HG03095 (cell line): ENCODE data around the gene FLACC1.
"Not testable (repeated sequence)": the region's sequence is repeated elsewhere in the genome, so short reads cannot be mapped to it uniquely, and the experiment has no call there.

Source experiments
- ATAC-seq: cut with Tn5 transposase; IDR thresholded peaks from one replicate; pipeline ENCODE4 v1.9.1; 2021; ENCODE audit warnings: moderate library complexity; ENCODE audit not compliant: unreplicated experiment

FLACC1 gene

DNA sequence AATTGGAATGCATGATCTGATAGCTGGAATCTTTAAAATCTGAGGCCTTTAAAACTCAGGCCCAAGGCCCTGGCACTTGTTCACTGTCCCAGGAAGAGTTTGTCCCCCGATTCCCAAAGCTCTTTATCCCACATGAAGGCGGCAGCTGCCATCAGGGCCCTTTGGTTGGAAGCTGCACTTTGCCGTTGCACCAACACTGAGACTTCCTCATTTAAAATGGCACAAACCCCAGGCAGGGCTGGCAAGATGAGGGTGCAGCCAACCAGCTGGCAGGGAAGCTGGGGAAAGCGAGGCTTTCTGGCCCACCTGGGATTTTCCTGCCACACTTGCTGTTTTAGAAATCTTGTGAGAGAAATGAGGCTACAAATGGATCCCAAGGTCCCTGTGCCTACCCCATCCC lies 6.3 kb downstream of the FLACC1 start:
- no peak for ATAC-seq

DNA sequence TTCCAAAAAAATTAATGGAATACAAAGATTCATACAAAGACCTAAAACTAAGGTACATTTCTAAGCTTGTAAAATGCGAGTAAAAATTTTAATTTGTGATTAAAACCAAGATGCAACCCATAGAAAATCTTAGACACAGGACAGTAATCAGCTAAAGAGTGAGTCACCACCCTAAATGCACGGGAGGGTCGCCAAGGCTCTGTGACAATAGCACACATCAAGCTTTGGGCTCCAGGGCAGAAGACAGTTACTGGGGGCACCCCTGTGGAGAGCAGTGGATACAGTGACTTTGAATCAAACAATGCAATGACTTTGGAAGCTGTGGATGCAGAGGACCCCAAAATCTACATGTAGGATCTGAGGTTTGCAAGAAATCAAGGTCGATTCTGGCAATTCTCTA lies 7.5 kb downstream of the FLACC1 start:
- ATAC-seq, result no peak

DNA sequence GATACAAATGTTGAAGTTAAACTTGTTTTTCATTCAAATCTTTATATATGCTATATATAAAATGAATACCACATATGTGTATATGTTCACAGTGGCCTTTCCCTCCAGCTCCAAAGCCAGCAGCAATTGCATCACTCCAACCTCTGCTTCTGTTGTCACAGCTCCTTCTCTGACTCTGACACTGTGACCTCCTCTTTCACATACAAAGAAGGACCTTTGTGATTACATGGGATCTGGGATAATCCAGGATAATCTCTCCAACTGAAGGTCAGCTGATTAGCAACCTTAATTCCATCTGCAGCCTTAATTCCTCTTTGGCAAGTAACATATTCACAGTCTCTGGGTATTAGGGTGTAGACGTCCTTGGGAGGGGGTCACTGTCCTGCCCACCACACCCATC lies 8.4 kb downstream of the FLACC1 start:
- ATAC-seq, result no peak

DNA sequence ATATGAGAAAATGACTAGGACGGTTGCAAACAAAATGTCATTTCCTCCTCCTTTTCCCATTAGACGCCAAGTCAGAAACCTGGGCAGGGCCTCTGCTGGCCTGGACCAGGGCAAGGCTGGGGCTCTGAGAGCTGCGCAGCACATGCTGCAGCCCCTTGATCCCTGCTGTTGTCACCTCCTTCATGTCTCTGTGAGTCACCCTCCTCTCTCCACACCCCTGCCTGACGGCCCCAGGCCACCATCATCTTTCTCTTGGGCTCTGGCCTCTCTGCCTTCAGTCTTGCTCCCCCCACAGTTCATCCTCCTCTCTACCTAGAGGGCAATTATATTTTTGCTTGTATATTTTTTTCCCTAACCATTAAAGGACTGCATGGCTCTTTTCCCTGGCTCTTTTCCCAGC lies 10.0 kb downstream of the FLACC1 start:
- no peak for ATAC-seq

GRCh38 chr2:201345625-201346213 lies 11.4 kb downstream of the FLACC1 start:
- no peak for ATAC-seq

DNA sequence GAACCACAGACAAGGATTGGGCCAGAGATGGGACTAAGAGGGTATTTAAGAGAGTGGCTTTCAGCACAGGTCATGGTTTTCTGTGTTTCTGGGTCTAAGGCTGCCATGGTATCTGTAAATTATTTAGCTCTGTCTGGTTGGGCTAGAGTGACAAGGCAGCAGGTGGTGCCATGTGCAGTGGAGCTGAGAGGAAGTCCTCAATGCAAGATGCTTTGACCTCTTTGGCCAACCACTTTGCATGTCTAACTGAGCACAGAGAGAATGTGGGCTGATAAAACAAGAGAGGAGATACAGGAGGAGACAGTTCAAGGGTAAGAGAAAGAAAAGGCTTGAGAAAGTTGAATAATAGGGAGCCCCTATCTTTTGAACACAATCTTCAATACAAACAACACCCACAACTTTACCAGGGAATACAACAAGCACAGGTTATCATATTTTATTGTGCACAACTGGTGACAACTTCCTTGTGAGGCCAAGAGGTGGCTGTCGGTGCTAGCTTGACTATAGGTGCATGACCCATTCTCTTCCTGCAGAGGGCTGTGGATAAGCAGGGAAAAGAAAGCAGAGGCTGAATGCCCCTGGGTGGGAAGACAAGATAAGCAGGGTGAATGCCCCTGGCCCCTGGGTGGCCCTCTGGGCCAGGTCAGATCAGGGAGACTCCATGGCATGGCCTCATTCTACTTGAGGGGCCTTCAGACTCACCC lies 12.3 kb downstream of the FLACC1 start:
- peak; percentile 81 for ATAC-seq

DNA sequence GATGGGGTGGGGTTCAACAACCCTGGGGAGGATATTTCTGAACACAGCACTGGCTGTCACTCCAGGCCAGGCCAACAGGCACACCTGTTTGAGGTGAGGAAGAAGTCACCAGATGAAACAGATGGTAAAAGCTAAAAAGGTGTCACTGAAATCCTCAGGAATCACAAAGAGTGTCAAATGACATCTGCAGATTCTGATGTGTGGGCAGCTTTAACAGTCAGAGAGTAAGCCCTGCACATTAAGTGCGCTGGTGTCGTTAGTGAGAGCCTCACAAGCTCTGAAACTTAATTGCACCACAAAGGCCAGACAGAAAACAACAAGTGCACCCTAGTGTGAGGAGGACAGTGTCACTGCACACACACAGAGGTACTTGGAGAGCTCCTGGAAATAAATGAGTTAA lies 13.6 kb downstream of the FLACC1 start:
- ATAC-seq, result no peak

DNA sequence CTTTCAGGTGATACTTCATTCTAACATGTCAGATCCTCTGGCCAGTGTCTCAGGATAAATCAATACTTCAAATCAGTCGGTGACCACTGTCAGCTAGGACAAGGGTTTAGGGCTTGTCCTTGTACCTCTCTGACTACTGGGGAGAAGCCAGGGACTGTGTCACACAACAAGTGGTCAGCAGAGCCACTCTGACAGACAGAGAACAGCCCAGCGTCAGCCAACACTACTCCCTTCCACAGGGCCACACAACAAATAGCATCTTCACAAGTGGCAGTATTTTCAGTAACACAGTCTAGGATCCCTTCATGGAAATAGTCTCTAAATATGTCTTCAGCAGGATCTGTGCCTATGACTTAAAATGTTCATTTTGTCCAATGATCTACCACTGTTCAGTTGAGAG lies 14.2 kb downstream of the FLACC1 start:
- no peak for ATAC-seq

DNA sequence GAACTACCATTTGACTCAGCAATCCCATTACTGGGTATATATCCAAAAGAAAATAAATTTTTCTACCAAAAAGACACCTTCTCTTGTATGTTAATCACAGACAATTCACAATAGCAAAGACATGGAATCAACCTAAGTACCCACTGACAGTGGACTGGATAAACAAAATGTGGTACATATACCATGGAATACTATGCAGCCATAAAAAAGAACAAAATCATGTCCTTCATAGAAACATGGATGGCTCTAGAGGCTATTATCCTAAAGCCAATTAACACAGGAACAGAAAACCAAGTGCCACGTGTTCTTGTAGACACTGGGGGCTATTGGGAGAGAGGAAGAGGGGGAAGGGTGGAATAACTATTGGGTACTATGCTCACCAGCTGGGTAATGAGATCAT lies 27.7 kb downstream of the FLACC1 start:
- ATAC-seq, result no peak

- no peak for ATAC-seq
Measured at GRCh38 chr2:201327678-201328077, 29.5 kb downstream of the FLACC1 start.

DNA sequence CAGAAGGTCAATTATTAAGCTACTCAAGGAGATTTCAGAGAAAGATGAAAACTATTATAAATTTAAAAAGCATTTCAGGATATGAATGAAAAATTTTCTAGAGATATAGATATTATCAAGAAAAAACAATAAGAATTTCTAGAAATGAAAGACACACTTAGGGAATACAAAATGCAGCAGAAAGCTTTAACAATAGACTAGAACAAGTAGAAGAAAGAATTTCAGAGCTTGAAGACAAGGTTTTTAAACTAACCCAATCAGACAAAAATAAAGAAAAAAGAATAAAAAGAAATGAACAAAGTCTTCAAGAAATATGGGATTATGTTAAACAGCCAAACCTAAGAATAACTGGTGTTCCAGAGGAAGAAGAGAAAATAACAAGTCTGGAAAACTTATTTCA lies 34.4 kb downstream of the FLACC1 start:
- no peak for ATAC-seq

DNA sequence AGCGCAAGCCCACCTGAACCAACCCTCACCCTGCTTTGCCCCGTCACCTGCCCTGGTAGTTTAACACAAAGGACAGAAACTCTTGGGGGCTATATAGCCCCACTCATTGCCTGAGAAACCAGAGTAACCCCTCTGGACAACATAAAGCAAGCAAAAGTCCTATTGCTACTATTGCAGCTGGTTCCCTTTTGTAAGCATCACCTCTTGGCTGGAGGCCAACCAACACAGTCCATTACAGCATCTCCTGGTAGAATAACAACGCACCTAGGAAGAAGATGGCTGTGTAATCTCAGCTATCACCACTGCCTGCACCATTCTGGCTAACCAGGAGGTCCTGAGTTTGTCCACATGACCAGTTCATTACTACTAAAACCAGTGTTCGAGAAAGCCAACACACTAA lies 36.4 kb downstream of the FLACC1 start:
- no peak for ATAC-seq

DNA sequence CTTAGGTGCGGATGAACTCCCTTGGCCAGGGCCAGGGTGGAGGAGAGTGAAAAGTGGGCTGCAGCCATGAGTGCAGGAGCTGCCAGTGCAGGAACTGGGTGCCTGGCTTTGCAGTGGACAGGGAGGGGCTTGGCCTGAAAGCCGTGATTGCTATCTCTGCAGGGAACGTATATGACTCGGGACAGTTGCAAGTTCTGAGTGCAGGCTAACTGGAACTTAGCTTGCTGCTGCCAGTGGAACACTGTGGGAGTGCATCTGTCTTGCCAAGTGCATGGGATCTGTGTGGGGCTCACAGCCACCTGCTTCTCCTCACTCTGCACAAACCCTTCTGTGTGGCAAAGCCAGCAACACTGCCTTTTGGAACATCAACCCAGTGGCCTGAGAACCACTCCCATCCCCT lies 36.9 kb downstream of the FLACC1 start:
- no peak for ATAC-seq

- no peak for ATAC-seq
Measured at GRCh38 chr2:201319511-201319910, 37.6 kb downstream of the FLACC1 start.

GRCh38 chr2:201313362-201313761 lies 43.8 kb downstream of the FLACC1 start:
- no peak for ATAC-seq

DNA sequence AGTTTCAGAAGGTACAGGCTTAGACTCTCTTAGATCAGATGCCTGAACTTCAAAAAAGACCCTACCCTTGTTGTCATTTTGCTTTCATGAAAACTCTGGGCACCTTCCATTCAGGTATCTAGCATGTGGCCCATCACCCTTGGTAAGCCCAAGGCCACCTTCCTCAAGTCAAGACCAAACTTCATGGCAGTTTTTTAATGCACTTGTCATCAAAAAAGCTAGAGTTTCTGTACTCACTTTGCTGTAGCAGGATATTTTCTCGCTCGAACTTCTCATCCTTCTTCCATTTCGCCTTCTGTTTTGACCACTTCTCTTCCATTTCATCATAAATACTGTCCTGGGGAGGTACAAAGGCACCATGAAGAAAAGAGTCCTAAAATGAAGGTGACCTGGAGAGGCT lies 48.2 kb downstream of the FLACC1 start:
- ATAC-seq, result no peak

DNA sequence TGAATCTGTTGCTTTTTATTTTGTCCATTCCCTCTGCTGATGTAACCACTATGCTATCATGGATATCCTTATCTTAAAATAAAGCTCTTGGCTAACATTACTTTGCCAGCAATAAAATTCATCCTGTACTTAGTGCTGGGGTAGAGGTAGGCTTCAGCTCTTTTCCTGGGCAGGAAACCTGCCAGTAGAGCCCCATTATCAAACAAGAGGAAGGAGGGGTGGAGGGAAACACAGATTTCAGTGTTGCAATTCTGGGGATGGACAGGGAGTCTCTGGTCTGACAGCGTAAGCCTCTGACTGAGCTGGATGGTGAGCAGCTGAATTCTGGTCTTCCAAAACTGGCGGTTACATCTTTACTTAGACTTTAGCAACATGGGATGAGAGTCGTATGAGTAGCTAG lies 49.3 kb downstream of the FLACC1 start:
- no peak for ATAC-seq

GRCh38 chr2:201299929-201300328 lies 57.2 kb downstream of the FLACC1 start:
- ATAC-seq, result not testable (repeated sequence)

DNA sequence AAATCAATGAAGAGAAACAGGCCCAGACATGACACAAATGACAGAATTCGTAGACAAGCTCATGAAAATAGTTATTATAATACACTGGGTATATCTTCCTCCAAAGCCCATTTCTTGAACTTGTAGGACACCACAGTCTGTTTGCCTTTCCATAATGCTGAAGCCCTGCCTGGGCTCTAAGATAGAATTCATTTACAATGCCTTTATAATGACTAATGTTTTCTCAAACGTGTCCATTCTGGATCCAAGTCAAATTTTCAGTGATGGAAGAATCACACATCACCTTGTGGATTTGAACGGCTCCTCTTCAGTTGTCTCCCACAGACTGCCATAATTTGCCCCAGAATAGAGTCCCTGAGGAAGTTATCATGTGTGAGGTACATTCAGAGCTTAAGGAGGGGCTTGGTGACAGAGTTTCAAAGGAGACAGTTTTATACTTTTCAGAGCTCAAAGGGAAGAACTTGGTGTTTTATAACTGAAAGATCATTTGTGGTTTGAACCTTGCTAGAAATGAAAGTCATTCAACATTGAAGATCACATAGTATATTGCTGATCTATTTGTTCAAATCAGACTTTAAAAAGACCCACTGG lies 58.6 kb downstream of the FLACC1 start:
- no peak for ATAC-seq

- ATAC-seq, result not testable (repeated sequence)
Measured at GRCh38 chr2:201290457-201291148, 66.5 kb downstream of the FLACC1 start.

- ATAC-seq, result no peak
Measured at GRCh38 chr2:201285499-201285898, 71.6 kb downstream of the FLACC1 start.
